SKM-1 (cell line): ENCODE data around the gene FAM219B.

Experiments used
- DNase-seq: peaks from one replicate; lab custom pipeline; 2025; ENCODE audit not compliant: unreplicated experiment; lab: John Stamatoyannopoulos, UW

The FAM219B gene

DNA sequence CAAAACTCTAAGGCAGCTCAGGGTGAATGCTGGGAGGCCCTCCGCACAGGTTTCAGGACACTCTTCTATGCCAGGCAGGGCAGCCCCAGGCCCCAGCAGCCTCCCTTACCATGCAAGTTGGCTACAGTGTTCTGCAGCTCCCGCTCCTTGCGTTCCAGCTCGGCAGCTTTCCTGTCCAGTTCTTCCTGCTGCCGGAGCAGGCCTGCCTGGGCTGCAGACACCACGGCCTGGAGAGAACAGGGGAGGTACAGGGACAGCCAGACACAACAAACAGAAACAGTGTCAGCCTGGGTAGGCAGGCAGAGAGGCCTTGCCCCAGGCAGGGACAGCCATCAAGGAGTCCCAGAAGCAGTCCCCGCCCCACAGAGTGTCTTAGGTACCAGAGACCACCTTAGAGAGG, 54.7 kb downstream of the FAM219B start:
- DNase-seq: no peak

GRCh38 chr15:74850393-74850792, 56.3 kb downstream of the FAM219B start:
- no peak for DNase-seq
